ENCODE measurements around the gene LEP. TPM values are rescaled to one million over a fixed set of nuclear protein-coding genes. Genes with fewer than 3 reads are reported as not detected.
A peak's percentile ranks its signal among the peaks of the same experiment; 100 is the strongest.

Gene LEP
- polyA plus RNA-seq, 1 of the 3 experiments (the other 2 are of a cell fraction), result not detected

GRCh38 chr7:128221929-128222403 lies 19.1 kb upstream of the LEP start (continued):
- peak; percentile 94 for TF ChIP-seq FOSL2 (IDR thresholded peaks at IDR 0.05; ENCODE audit: borderline replicate concordance, low read depth)
- TF ChIP-seq FOXM1 (IDR thresholded peaks at IDR 0.05; ENCODE audit: low read depth), result no peak
- TF ChIP-seq RXRA (IDR thresholded peaks at IDR 0.05; ENCODE audit: borderline replicate concordance, low read depth), result peak; percentile 45; the same call in 1 of the 2 replicates
- TF ChIP-seq PBX3 (IDR thresholded peaks at IDR 0.05), result peak; percentile 69
- no peak for TF ChIP-seq YY1 (IDR thresholded peaks at IDR 0.05; ENCODE audit: low read depth)
- TF ChIP-seq RCOR1 (IDR thresholded peaks at IDR 0.05; ENCODE audit: low read length), result peak; percentile 75
- TF ChIP-seq POLR2AphosphoS5 (IDR thresholded peaks at IDR 0.05; ENCODE audit: low read depth, low read length), result peak; percentile 68; the same call in 1 of the 2 replicates
- 0 out of 2 replicates have a peak, but pooled peaks have one; percentile 14 for TF ChIP-seq FOXJ3 (CRISPR knock-in tag; IDR thresholded peaks at IDR 0.05)
- no peak for TF ChIP-seq ELF1 (IDR thresholded peaks at IDR 0.05)
- 0 out of 2 replicates have a peak, but pooled peaks have one; percentile 5 for TF ChIP-seq USF1 (IDR thresholded peaks at IDR 0.05; ENCODE audit: borderline replicate concordance, low read depth)

GRCh38 chr7:128226132-128226980 lies 14.7 kb upstream of the LEP start:
- Histone ChIP-seq H3K79me2 (ENCODE audit: insufficient read depth) (no peaks in the 10 kb centered on the region), H3K4me3 (ENCODE audit: low read depth in 2 of 2, low read length in 1 of 2) (no peak overlapping the region), H2AFZ (ENCODE audit: low read depth) (no peak overlapping the region), H3K27me3 (ENCODE audit: insufficient read depth) (peaks cover 6% of the 10 kb centered on the region; the same call in 1 of the 2 replicates), H4K20me1 (ENCODE audit: insufficient read depth) (no peaks in the 10 kb centered on the region), H3F3A (replicated peaks; ENCODE audit: insufficient read depth) (no peaks in the 10 kb centered on the region), H3K4me1 (ENCODE audit: control insufficient read depth in 1 of 2, insufficient read depth in 2 of 2, low read depth in 1 of 2, low read length in 1 of 2) (peaks cover 0 to 21% of the 10 kb centered on the region in 2 experiments; a peak in 2 of 4 replicates), H3K9ac (no peak overlapping the region), H3K9me2 (no peaks in the 10 kb centered on the region), H3K36me3 (replicated peaks in 1 of 2; ENCODE audit: control insufficient read depth in 1 of 2, insufficient read depth in 2 of 2, low read length in 1 of 2) (no peaks in the 10 kb centered on the region), H3K4me2 (no peak overlapping the region), H3K9me3 (no peaks in the 10 kb centered on the region), H3K27ac (ENCODE audit: low read depth in 2 of 2, low read length in 1 of 2) (no peak overlapping the region)
- whole genome bisulfite sequencing (ENCODE audit: low lambda C conversion rate), result 48% methylated on average over 2 of the region's 2 CpGs
- TF ChIP-seq FOXJ3 (CRISPR knock-in tag; IDR thresholded peaks at IDR 0.05) (no peak), RCOR1 (IDR thresholded peaks at IDR 0.05; ENCODE audit: low read length) (no peak), GATA2 (CRISPR knock-in tag; IDR thresholded peaks at IDR 0.05) (no peak), CHD2 (IDR thresholded peaks at IDR 0.05; ENCODE audit: low read length, partially characterized antibody) (no peak), ZBTB33 (IDR thresholded peaks at IDR 0.05; ENCODE audit: borderline replicate concordance, low read depth) (no peak), FOXM1 (IDR thresholded peaks at IDR 0.05; ENCODE audit: low read depth) (no peak), RXRA (IDR thresholded peaks at IDR 0.05; ENCODE audit: borderline replicate concordance, low read depth) (no peak), JUND (IDR thresholded peaks at IDR 0.05) (no peak), GABPA (IDR thresholded peaks at IDR 0.05; ENCODE audit: low read depth) (no peak), NRF1 (IDR thresholded peaks at IDR 0.05; ENCODE audit: low read depth, low read length) (no peak), MXI1 (IDR thresholded peaks at IDR 0.05; ENCODE audit: low read depth, low read length) (no peak), RAD21 (IDR thresholded peaks at IDR 0.05; ENCODE audit: low read length) (no peak), SIN3A (IDR thresholded peaks at IDR 0.05; ENCODE audit: borderline replicate concordance, low read depth, low read length) (no peak), TAF1 (IDR thresholded peaks at IDR 0.05; ENCODE audit: borderline replicate concordance, low read depth, low read length) (no peak), YY1 (IDR thresholded peaks at IDR 0.05; ENCODE audit: low read depth) (no peak), SMC3 (IDR thresholded peaks at IDR 0.05; ENCODE audit: low read depth, low read length) (no peak), TEAD4 (IDR thresholded peaks at IDR 0.05; ENCODE audit: borderline replicate concordance, insufficient read depth) (no peak)
- CTCF ChIA-PET, result interaction anchor here (1.2 to 1.5 kb wide), 2 partner anchors 20 to 41 kb away, joined by 3 read pairs; no protein-coding TSS in a partner anchor
- POLR2A ChIA-PET, result no interaction called here
- no peak for DNase-seq

Data from SK-N-SH (cell line).